Caco-2 (cell line): ENCODE data around the gene TBC1D2B. TPM values are rescaled to one million over a fixed set of nuclear protein-coding genes. Genes with fewer than 3 reads are reported as not detected.

Experiments
- BruUV-seq: library from RNA; stranded (reverse); fragments of 400-500 nt; replicated peaks from 2 replicates; lab custom pipeline; 2021; lab: Mats Ljungman, UMichigan
- CTCF ChIA-PET: fragments of 300-600 bp; sonication (Branson Sonifier 250); formaldehyde crosslinking; loops from one replicate; lab custom pipeline; 2022; ENCODE audit warnings: antibody characterized with exemption; lab: Charles Lee
- POLR2A ChIA-PET: fragments of 300-600 bp; sonication (Branson Sonifier 250); formaldehyde crosslinking; loops from one replicate; lab custom pipeline; 2022; ENCODE audit warnings: antibody characterized with exemption; lab: Charles Lee
- DNase-seq, 2 experiments: peaks; one replicate each; pipeline versions ENCODE4 v3.0.0 to v3.0.0-alpha.2; 2020 to 2022
- H3K27me3 ChIP-seq: replicated peaks from 2 replicates; pipeline ENCODE4 v1.6.0; 2011; ENCODE audit warnings: low read length; ENCODE audit not compliant: control insufficient read depth, insufficient read depth
- H3K36me3 ChIP-seq: 2 replicates; pipeline ENCODE4 v1.5.1; 2011; ENCODE audit warnings: low read length; ENCODE audit not compliant: control insufficient read depth, insufficient read depth
- H3K4me1 ChIP-seq: fragments of 250-450 bp; sonication (Bioruptor Pico); 2 replicates; pipeline ENCODE4 v1.5.1; 2020; ENCODE audit warnings: mild to moderate bottlenecking
- H3K4me3 ChIP-seq: 2 replicates; pipeline ENCODE4 v1.5.1; 2011; ENCODE audit warnings: low read depth, mild to moderate bottlenecking, control low read depth, low read length
- H3K9me3 ChIP-seq: fragments of 250-450 bp; sonication (Bioruptor Pico); 2 replicates; pipeline ENCODE4 v1.5.1; 2020; ENCODE audit warnings: mild to moderate bottlenecking, moderate library complexity
- H3K27ac Mint-ChIP-seq: one replicate; pipeline ENCODE4 v1.8.0; 2022; ENCODE audit warnings: mixed read lengths; ENCODE audit not compliant: unreplicated experiment
- H3K27me3 Mint-ChIP-seq: one replicate; pipeline ENCODE4 v1.8.0; 2022; ENCODE audit warnings: mixed read lengths; ENCODE audit not compliant: insufficient read depth, unreplicated experiment
- H3K36me3 Mint-ChIP-seq: one replicate; pipeline ENCODE4 v1.8.0; 2022; ENCODE audit warnings: mild to moderate bottlenecking, mixed read lengths; ENCODE audit not compliant: insufficient read depth, unreplicated experiment
- H3K4me1 Mint-ChIP-seq: one replicate; pipeline ENCODE4 v1.8.0; 2022; ENCODE audit warnings: low read depth, mixed read lengths; ENCODE audit not compliant: unreplicated experiment
- H3K4me3 Mint-ChIP-seq: one replicate; pipeline ENCODE4 v1.8.0; 2022; ENCODE audit warnings: mild to moderate bottlenecking, moderate library complexity, mixed read lengths; ENCODE audit not compliant: unreplicated experiment
- H3K9me3 Mint-ChIP-seq: one replicate; pipeline ENCODE4 v1.8.0; 2022; ENCODE audit warnings: mixed read lengths; ENCODE audit not compliant: unreplicated experiment
- intact Hi-C: fragments of 100-400 bp; cut with micrococcal nuclease; formaldehyde crosslinking; loops from one replicate; pipeline ENCODE4 v1.10.0; 2022; ENCODE audit not compliant: unreplicated experiment
- total RNA-seq: library from RNA; stranded (reverse); gene quantifications from 2 replicates; pipeline ENCODE4 v1.2.3, GENCODE V29; 2022
- TF ChIP-seq, protein P1 (sequence below), 2 experiments: fragments of 200-600 bp in 1 of 2; IDR thresholded peaks; 1 replicate in 1 of 2; 2 replicates in 1 of 2; pipeline versions ENCODE4 v1.5.1 to v1.8.0; 2011 to 2022; ENCODE audit warnings: antibody characterized with exemption in 1 of 2, control low read depth in 1 of 2, inconsistent platforms in 1 of 2, low read depth in 1 of 2, low read length in 1 of 2, mild to moderate bottlenecking in 1 of 2, moderate library complexity in 1 of 2; ENCODE audit not compliant: insufficient read depth in 1 of 2, severe bottlenecking in 1 of 2, unreplicated experiment in 1 of 2

TBC1D2B gene
- total RNA-seq, 1 experiment from 2014 or later: 18.3 TPM

DNA sequence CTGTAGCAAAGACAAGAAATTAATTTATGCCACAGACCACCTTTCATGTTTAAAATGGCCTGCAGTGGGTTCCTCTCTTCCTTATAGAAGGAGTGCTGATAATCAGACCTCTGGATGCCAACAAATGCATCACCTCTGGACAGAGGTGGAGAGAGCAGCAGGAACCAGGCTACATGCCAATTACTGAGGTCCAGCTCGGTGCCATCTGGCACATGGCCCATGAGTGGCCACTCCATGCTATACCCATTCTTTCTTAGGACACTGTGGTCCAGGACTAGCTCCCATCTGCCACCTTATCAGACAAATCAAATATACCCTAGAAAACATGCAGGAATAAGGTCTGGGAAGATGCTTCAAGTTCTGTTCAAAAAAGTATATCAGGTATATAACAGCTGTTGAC lies 60.7 kb downstream of the TBC1D2B start:
- no peak overlapping the region for H3K27ac Mint-ChIP-seq
- TF ChIP-seq, protein P1, sequence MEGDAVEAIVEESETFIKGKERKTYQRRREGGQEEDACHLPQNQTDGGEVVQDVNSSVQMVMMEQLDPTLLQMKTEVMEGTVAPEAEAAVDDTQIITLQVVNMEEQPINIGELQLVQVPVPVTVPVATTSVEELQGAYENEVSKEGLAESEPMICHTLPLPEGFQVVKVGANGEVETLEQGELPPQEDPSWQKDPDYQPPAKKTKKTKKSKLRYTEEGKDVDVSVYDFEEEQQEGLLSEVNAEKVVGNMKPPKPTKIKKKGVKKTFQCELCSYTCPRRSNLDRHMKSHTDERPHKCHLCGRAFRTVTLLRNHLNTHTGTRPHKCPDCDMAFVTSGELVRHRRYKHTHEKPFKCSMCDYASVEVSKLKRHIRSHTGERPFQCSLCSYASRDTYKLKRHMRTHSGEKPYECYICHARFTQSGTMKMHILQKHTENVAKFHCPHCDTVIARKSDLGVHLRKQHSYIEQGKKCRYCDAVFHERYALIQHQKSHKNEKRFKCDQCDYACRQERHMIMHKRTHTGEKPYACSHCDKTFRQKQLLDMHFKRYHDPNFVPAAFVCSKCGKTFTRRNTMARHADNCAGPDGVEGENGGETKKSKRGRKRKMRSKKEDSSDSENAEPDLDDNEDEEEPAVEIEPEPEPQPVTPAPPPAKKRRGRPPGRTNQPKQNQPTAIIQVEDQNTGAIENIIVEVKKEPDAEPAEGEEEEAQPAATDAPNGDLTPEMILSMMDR (IDR thresholded peaks at IDR 0.05; ENCODE audit: insufficient read depth in 1 of 2, low read depth in 1 of 2, low read length in 1 of 2, severe bottlenecking in 1 of 2, unreplicated experiment in 1 of 2): no peak
- H3K4me1 ChIP-seq: peaks cover 14% of the 10 kb centered on the region
- no peak overlapping the region for H3K4me3 ChIP-seq
- POLR2A ChIA-PET: no interaction called here
- H3K27me3 ChIP-seq: no peaks in the 10 kb centered on the region
- no peaks in the 10 kb centered on the region for H3K27me3 Mint-ChIP-seq
- H3K4me3 Mint-ChIP-seq: no peak overlapping the region
- DNase-seq: no peak
- H3K36me3 Mint-ChIP-seq: peaks cover 20% of the 10 kb centered on the region
- no peaks in the 10 kb centered on the region for H3K9me3 Mint-ChIP-seq
- CTCF ChIA-PET: no interaction called here
- no TSS peak for BruUV-seq
- H3K4me1 Mint-ChIP-seq: no peaks in the 10 kb centered on the region
- no peaks in the 10 kb centered on the region for H3K36me3 ChIP-seq
- intact Hi-C loops: no loop called here
- no peaks in the 10 kb centered on the region for H3K9me3 ChIP-seq

DNA sequence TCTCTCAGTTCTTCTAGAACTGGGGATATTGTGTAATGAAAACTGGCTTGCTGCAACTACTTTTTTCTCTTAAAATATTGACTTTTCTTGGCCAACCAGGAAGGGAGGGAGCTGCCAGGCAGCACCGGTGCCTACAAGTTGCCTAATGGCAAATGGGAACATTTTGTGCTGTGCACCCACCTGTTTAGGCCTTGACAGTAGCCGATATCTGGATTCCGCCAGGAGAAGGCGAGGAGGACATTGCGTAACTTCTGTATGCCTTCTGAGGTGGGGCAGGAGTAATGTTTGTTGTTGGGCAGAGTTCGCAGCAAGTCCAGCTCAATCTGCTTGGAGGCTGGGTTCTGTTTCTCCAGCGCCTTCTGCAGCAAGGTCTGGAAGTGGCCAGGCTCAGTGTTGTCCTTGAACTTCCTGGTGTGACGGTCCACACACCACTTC lies 64.9 kb downstream of the TBC1D2B start:
- peak; percentile 57 to 65 for DNase-seq
- peaks cover 16% of the 10 kb centered on the region for H3K36me3 Mint-ChIP-seq
- TF ChIP-seq, protein P1 (IDR thresholded peaks at IDR 0.05; ENCODE audit: insufficient read depth in 1 of 2, low read depth in 1 of 2, low read length in 1 of 2, severe bottlenecking in 1 of 2, unreplicated experiment in 1 of 2): no peak

GRCh38 chr15:78010067-78010466 lies 67.4 kb downstream of the TBC1D2B start:
- H3K27me3 Mint-ChIP-seq: no peaks in the 10 kb centered on the region
- TF ChIP-seq, protein P1 (IDR thresholded peaks at IDR 0.05; ENCODE audit: insufficient read depth in 1 of 2, low read depth in 1 of 2, low read length in 1 of 2, severe bottlenecking in 1 of 2, unreplicated experiment in 1 of 2): no peak
- POLR2A ChIA-PET: interaction anchor here (0.6 kb wide), 1 partner anchor 290 kb away, joined by 6 read pairs; the partner anchor contains the start of gene SKIC8
- no peak for DNase-seq
- intact Hi-C loops: no loop called here
- H3K27ac Mint-ChIP-seq: no peak overlapping the region
- CTCF ChIA-PET: no interaction called here
- Histone ChIP-seq H3K9me3 (no peaks in the 10 kb centered on the region), H3K27me3 (no peaks in the 10 kb centered on the region), H3K36me3 (0 out of 2 replicates have a peak, but pooled peaks cover 1% of the 10 kb centered on the region), H3K4me1 (peaks cover 14% of the 10 kb centered on the region), H3K4me3 (no peak overlapping the region)
- no peak overlapping the region for H3K4me3 Mint-ChIP-seq
- H3K9me3 Mint-ChIP-seq: no peaks in the 10 kb centered on the region
- no TSS peak for BruUV-seq
- no peaks in the 10 kb centered on the region for H3K4me1 Mint-ChIP-seq
- H3K36me3 Mint-ChIP-seq: peaks cover 16% of the 10 kb centered on the region

More for the DNA sequence above, 64.9 kb downstream of the TBC1D2B start:
- ChIA-PET CTCF (interaction anchor here (0.6 to 1.2 kb wide), 2 partner anchors 96 to 314 kb away, joined by 3 to 8 read pairs; no protein-coding TSS in a partner anchor), POLR2A (no interaction called here)
- intact Hi-C loops: no loop called here
- BruUV-seq: no TSS peak
- H3K4me1 ChIP-seq: peaks cover 14% of the 10 kb centered on the region
- H3K9me3 ChIP-seq: no peaks in the 10 kb centered on the region
- Mint-ChIP-seq H3K27ac (no peak overlapping the region), H3K4me3 (no peak overlapping the region), H3K9me3 (no peaks in the 10 kb centered on the region), H3K4me1 (no peaks in the 10 kb centered on the region), H3K27me3 (no peaks in the 10 kb centered on the region)
- H3K27me3 ChIP-seq: no peaks in the 10 kb centered on the region
- H3K36me3 ChIP-seq: 0 out of 2 replicates have a peak, but pooled peaks cover 1% of the 10 kb centered on the region
- no peak overlapping the region for H3K4me3 ChIP-seq
